ENCODE measurements around the gene LRP1B. TPM values are rescaled to one million over a fixed set of nuclear protein-coding genes. Genes with fewer than 3 reads are reported as not detected.

LRP1B gene
- total and polyA plus RNA-seq, 2 of the 8 experiments (the other 6 are each of a cell fraction or from before 2014, with no cell fraction given), result 0.03 TPM; not detected in 1

DNA sequence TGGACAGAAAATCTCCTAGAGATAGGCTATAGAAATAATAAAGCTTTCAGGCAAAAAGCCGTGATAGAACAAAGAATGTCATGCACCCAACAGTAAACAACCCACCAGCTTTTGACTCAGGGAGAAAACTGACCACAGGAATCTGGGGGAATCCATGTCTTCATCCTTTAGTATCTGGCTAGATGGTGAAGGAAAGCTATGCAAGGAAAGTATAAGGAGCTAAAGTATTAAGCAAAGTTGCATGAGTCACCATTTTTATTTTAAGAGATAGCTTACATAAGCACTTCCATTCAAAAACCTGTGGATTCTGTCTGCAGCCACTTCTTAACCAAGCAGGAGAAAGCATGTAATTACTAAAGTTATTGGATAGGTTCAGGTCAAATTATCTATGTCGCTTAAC lies 363.8 kb downstream of the LRP1B start (continued):
- no peak for TF ChIP-seq TBP (IDR thresholded peaks at IDR 0.05; ENCODE audit: low read depth, low read length)

Data from H1 (cell line).